Epithelial cell of proximal tubule (primary cell): ENCODE data around the gene NBPF1. TPM values are rescaled to one million over a fixed set of nuclear protein-coding genes. Genes with fewer than 3 reads are reported as not detected.
A peak's percentile ranks its signal among the peaks of the same experiment; 100 is the strongest.
"Not testable (repeated sequence)": the region's sequence is repeated elsewhere in the genome, so short reads cannot be mapped to it uniquely, and the experiment has no call there.

Source experiments
- DNase-seq: peaks from one replicate; pipeline ENCODE4 v3.0.0-alpha.2; 2011; ENCODE audit warnings: low read depth
- H3K4me3 ChIP-seq: 2 replicates; pipeline ENCODE4 v1.5.1; 2011; ENCODE audit warnings: low read depth, mild to moderate bottlenecking, low read length
- total RNA-seq: library from RNA; depleted of rRNA; stranded (reverse); fragments of >200 nt; gene quantifications from 2 replicates; pipeline ENCODE4 v1.2.3, GENCODE V29; 2015

NBPF1 gene
- total RNA-seq, 1 donor from 2014 or later = 9.7 TPM

- H3K4me3 ChIP-seq, DNase-seq: not testable (repeated sequence)
These were observed 60.1 kb downstream of the NBPF1 start for GRCh38 chr1:16553244-16553643.

- DNase-seq, H3K4me3 ChIP-seq: not testable (repeated sequence)
These were observed 63.0 kb downstream of the NBPF1 start for GRCh38 chr1:16550212-16550918.

- DNase-seq, H3K4me3 ChIP-seq: not testable (repeated sequence)
These were observed 63.8 kb downstream of the NBPF1 start for GRCh38 chr1:16549545-16549944.

DNA sequence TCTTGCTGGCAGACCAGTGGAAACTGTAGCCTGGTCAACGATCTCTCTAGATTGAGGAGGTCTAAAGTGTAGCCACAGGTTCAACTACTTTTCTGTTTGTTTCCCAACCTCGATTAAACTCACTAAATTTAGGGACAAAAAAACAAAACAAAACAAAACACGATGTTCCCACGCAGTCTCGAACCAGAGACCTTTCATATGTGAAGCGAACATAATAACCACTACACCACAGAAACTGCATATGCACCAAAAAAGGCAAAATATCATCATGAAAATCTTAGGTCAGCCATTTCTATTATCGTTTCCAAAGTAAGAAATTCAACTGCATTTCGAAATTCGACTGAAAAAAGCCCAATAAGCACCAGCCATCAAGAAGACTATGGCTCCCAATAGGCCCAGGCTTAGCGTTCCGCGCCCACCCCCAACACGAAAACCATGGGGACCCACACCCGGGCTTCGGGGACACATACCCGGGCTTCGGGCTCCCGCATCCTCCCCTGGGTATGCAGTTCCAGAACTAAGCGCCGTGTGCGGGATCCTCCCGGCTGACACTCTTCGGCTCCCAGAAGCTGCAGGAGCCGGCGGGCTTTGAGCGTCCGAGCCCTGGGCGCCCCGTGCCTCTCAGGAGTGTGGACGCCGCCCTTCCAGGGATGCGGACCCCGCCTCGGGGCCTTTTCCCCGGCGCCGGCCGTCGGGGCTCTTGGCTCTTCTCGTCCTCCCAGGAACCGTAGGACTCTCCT lies 65.7 kb downstream of the NBPF1 start:
- not testable (repeated sequence) for DNase-seq, H3K4me3 ChIP-seq

DNA sequence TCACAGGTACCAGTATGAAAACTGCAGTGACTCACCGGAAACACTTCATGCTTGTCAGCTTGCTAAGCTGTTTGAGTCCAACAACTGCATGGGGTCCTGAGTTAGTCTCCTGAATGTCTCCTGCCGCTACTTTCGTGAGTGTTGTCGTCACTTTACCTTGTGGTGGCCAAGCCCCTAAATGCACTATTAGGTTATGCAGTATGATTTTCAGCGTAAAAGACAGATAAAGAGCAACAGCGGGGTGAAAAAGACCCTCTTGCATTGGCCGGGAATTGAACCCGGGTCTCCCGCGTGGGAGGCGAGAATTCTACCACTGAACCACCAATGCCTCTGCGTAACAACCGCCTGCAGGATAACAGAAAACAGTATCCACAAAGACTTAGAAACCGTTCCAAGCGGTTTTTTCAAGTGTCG lies 67.7 kb downstream of the NBPF1 start:
- H3K4me3 ChIP-seq, DNase-seq: not testable (repeated sequence)

DNA sequence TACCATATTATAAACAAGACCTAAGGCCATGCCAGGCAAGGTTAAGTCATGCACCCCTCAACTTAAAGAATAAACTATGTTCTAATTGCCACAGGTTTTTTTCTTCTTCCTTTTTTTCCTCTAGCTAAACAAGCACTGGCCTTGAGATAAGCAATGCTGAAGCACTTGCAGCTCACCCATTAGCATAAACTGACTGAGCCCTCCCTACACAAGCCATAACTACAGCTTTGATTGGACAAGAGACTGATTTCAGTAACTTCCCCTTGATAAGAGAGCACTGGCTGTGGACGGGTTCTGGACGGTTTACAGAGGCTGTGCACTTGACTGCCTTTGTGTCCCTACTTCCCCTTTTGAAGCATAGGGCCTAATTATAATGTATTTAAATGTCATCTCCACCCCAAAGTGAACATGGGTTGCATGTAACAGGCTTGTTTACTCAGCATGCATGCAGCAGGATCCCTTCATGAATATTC lies 72.9 kb downstream of the NBPF1 start:
- H3K4me3 ChIP-seq, DNase-seq: not testable (repeated sequence)

DNA sequence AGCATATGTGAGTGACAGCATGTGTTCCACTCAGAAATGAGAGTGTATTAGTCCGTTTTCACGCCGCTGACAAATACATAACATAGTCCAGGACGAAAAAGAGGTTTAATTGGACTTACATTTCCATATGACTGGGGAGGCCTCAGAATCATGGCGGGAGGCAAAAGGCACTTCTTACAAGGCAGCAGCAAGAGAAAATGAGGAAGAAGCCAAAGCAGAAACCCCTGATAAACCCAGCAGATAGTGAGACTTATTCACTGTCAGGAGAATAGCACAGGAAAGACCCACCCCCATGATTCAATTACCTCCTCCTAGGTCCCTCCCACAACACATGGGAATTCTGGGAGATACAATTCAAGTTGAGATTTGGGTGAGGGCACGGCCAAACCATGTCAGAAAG lies 75.8 kb downstream of the NBPF1 start:
- H3K4me3 ChIP-seq, DNase-seq: not testable (repeated sequence)

- not testable (repeated sequence) for DNase-seq, H3K4me3 ChIP-seq
These were observed 76.6 kb downstream of the NBPF1 start for GRCh38 chr1:16536796-16537195.

DNA sequence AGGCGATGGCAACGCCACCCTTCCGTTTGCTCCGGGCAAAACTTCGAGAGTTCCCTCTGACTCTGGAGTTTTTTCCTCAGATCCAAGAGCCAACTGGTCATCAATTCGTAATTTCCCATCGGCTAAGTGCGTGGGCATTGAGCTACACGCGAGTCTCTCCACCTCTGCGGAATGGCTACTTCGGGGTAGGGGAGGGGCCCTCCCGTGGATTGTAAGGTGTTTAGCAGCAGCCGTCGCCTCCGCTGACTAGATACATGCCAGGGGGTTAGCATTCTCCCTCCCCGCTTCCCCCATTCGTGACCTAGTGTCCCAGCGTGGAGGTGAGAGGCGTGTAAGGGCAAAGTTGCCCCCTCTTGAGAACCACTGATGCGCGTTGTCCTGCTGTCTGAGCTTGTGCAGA lies 77.5 kb downstream of the NBPF1 start:
- DNase-seq, H3K4me3 ChIP-seq: not testable (repeated sequence)

DNA sequence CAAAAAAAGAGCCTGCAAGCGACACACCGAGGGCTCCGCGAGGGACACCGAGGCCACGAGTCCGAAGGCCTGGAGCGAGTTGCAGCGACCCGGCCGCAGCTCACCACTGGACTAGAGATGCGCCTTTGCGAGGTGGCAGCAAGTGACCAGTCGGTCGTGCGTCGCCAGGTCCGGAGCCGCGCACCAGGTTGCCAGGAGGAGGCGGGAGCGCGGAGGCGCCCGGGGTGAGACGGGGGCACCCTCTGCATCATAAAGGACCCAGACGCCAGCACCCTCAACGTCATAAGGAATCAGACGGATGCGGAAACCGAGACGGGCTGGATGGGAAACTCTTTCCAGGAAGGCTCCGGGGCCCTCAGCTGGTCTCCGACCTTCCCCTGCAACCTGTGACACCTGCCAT lies 77.9 kb downstream of the NBPF1 start:
- DNase-seq = not testable (repeated sequence)
- peak overlapping the region; percentile 33 for H3K4me3 ChIP-seq

GRCh38 chr1:16534829-16535456 lies 78.4 kb downstream of the NBPF1 start:
- DNase-seq = not testable (repeated sequence)
- H3K4me3 ChIP-seq = peak overlapping the region; percentile 34

- H3K4me3 ChIP-seq = peak overlapping the region; percentile 19
These were observed 79.0 kb downstream of the NBPF1 start for GRCh38 chr1:16534239-16534828.

GRCh38 chr1:16532235-16532991 lies 81.0 kb downstream of the NBPF1 start:
- not testable (repeated sequence) for H3K4me3 ChIP-seq, DNase-seq

More at GRCh38 chr1:16534239-16534828, 79.0 kb downstream of the NBPF1 start:
- not testable (repeated sequence) for DNase-seq

DNA sequence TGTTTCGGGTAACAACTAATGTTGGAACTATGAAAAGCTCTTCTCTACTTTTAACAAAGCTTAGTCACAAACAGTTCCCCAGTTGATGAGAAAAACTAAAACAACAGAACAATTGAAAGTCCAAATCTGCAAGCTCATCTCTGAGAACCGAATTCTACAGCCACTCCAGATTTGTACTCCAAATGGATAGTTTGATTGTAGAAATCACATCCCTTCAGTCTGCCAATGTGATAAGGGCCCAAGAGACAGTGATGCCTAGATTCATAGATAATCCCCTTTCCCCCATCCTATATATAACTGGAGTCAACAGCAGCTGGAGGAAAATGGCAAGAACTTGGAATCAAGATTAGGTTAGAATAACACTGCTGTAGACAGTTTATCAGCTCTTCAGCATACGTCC lies 85.0 kb downstream of the NBPF1 start:
- not testable (repeated sequence) for DNase-seq, H3K4me3 ChIP-seq

DNA sequence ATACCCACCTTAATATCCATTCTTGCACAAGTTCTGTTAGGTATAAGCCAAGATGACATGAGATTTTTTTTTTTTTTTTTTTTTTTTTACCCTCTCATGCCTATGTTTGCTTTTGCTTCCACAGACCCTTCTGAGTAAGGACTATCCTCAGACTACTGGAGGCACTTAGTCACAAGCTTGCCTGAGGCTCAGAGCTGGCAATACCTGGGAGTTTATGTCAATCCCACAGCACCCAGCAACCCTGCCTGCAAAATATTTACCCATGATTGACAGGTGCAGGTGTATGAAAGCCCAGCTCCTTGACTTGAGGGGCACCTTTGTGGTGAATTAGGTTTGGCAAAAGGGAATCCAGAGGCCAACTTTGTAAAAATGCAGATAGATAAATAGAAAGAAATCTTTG lies 87.6 kb downstream of the NBPF1 start:
- DNase-seq, H3K4me3 ChIP-seq: not testable (repeated sequence)

GRCh38 chr1:16521679-16522078 lies 91.7 kb downstream of the NBPF1 start:
- DNase-seq, H3K4me3 ChIP-seq: not testable (repeated sequence)
